Choroid plexus epithelial cell (primary cell): ENCODE data around the gene IL36RN.

Experiments
- DNase-seq: peaks from one replicate; pipeline ENCODE4 v3.0.0-alpha.2; 2010; ENCODE audit warnings: low read depth
- H3K4me3 ChIP-seq: 2 replicates; pipeline ENCODE4 v1.5.1; 2011; ENCODE audit warnings: low read depth, mild to moderate bottlenecking, control low read depth, low read length, moderate library complexity
- CTCF ChIP-seq: conservative IDR thresholded peaks from 2 replicates; pipeline ENCODE4 v1.5.1; 2011; ENCODE audit warnings: low read depth, mild to moderate bottlenecking, control low read depth, inconsistent platforms, low read length, moderate library complexity

IL36RN gene

GRCh38 chr2:113105047-113105785 is 46.2 kb downstream of the IL36RN start:
- no peak for TF ChIP-seq CTCF
- no peak overlapping the region for H3K4me3 ChIP-seq
- peak; percentile 23 for DNase-seq

GRCh38 chr2:113111121-113111520 is 52.1 kb downstream of the IL36RN start:
- H3K4me3 ChIP-seq: no peak overlapping the region
- no peak for DNase-seq
- TF ChIP-seq CTCF: no peak

DNA sequence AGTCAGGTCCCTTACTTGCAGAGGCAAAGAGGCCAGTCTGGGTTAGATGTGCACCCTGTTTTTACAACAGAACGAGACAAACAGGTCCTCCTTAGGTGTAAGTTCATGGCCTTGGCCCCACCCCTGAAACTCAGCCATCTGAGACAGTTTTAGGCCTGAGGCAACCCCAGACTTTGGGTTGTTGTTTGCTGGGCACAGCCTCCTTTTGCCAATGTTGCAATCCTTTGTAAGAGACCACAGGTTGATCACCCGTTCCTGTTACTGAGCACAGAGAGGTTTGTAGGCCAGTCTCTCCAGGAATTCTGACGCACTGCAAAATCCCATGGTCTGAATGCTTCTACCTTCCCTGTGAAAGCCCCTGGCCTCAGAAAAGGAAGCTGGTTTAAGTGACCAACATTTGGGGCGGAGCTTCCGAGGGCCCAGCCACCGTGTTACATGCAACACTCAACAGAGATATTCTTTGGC is 52.9 kb downstream of the IL36RN start:
- no peak for TF ChIP-seq CTCF
- no peak for DNase-seq
- H3K4me3 ChIP-seq: no peak overlapping the region

GRCh38 chr2:113112441-113112840 is 53.4 kb downstream of the IL36RN start:
- no peak for TF ChIP-seq CTCF
- no peak overlapping the region for H3K4me3 ChIP-seq
- no peak for DNase-seq

- no peak overlapping the region for H3K4me3 ChIP-seq
- no peak for TF ChIP-seq CTCF
- no peak for DNase-seq
Measured at GRCh38 chr2:113112871-113113270, 53.9 kb downstream of the IL36RN start.

DNA sequence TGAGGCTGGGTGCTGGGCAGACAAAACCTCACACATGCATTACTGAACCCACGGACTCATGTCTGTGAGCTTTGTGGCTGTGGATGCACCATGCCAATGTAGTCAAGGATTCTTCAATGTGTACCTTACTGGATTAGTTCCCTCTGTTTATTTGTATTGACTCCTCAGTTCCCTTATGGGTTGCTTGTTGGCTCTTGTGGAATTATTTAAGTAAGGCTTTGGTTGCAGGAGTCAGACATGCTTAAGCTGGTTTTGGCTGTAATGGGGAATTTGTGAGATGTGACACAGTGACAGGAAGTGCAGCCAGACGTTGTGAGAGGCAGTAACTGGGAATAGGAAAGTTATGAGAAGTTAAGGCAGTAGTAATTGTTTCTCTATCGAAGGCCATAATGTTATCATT is 54.8 kb downstream of the IL36RN start:
- no peak for DNase-seq
- H3K4me3 ChIP-seq: no peak overlapping the region
- TF ChIP-seq CTCF: no peak
